OCI-LY7 (cell line): ENCODE measurements around the gene ASB10. TPM values are rescaled to one million over a fixed set of nuclear protein-coding genes. Genes with fewer than 3 reads are reported as not detected.

Experiments
- BruUV-seq: library from RNA; stranded (reverse); fragments of 400-500 nt; replicated peaks from 2 replicates; lab custom pipeline; 2021; lab: Mats Ljungman, UMichigan
- CTCF ChIA-PET: fragments of 300-600 bp; sonication (Branson Sonifier 250); formaldehyde crosslinking; loops from one replicate; lab custom pipeline; 2022; ENCODE audit warnings: antibody characterized with exemption; ENCODE audit not compliant: unreplicated experiment; lab: Charles Lee
- POLR2A ChIA-PET: fragments of 300-600 bp; sonication (Branson Sonifier 250); formaldehyde crosslinking; loops from one replicate; lab custom pipeline; 2022; ENCODE audit warnings: antibody characterized with exemption; lab: Charles Lee
- DNase-seq: peaks from one replicate; pipeline ENCODE4 v3.0.0-alpha.2; 2015; ENCODE audit warnings: low spot score
- H2AFZ ChIP-seq: fragments of 200-600 bp; sonication (generic), shearing (Covaris generic); 2 replicates; pipeline ENCODE4 v1.6.1; 2014; ENCODE audit warnings: mild to moderate bottlenecking, antibody characterized with exemption, low read length, moderate library complexity
- H3K27ac ChIP-seq: fragments of 200-600 bp; sonication (generic); 2 replicates; pipeline ENCODE4 v1.5.1; 2014; ENCODE audit warnings: mixed run types, low read depth, mild to moderate bottlenecking, moderate library complexity, low read length, inconsistent platforms; ENCODE audit not compliant: poor library complexity, severe bottlenecking
- H3K36me3 ChIP-seq: fragments of 200-600 bp; sonication (generic); 2 replicates; pipeline ENCODE4 v1.6.1; 2014; ENCODE audit warnings: mild to moderate bottlenecking, antibody characterized with exemption, low read length, moderate library complexity, mixed read lengths; ENCODE audit not compliant: insufficient read depth
- H3K4me1 ChIP-seq: fragments of 200-600 bp; sonication (generic); 2 replicates; pipeline ENCODE4 v1.5.1; 2014; ENCODE audit warnings: mild to moderate bottlenecking, low read length; ENCODE audit not compliant: insufficient read depth, poor library complexity, severe bottlenecking
- H3K4me2 ChIP-seq: fragments of 200-600 bp; sonication (generic); 2 replicates; pipeline ENCODE4 v1.6.1; 2014; ENCODE audit warnings: mild to moderate bottlenecking, low read length
- H3K4me3 ChIP-seq: fragments of 200-600 bp; sonication (generic); 2 replicates; pipeline ENCODE4 v1.5.1; 2014; ENCODE audit warnings: mild to moderate bottlenecking, low read depth, low read length; ENCODE audit not compliant: poor library complexity, severe bottlenecking
- H3K79me2 ChIP-seq: fragments of 200-600 bp; sonication (generic); 2 replicates; pipeline ENCODE4 v1.6.1; 2016; ENCODE audit warnings: low read depth, mild to moderate bottlenecking, low read length, moderate library complexity, mixed read lengths; ENCODE audit not compliant: insufficient read depth
- H3K9me2 ChIP-seq: fragments of 200-600 bp; sonication (generic); 2 replicates; pipeline ENCODE4 v1.6.1; 2016; ENCODE audit warnings: mild to moderate bottlenecking, low read length, mixed read lengths; ENCODE audit not compliant: insufficient read depth
- H3K9me3 ChIP-seq: fragments of 200-600 bp; sonication (generic); 2 replicates; pipeline ENCODE4 v1.6.1; 2014; ENCODE audit warnings: mild to moderate bottlenecking, mixed run types, low read length, mixed read lengths
- H4K20me1 ChIP-seq: fragments of 200-600 bp; sonication (generic); 2 replicates; pipeline ENCODE4 v1.6.1; 2014; ENCODE audit warnings: mild to moderate bottlenecking, antibody characterized with exemption, low read length, moderate library complexity, mixed read lengths; ENCODE audit not compliant: insufficient read depth
- EZH2phosphoT487 ChIP-seq: fragments of 200-600 bp; sonication (generic); IDR thresholded peaks from 2 replicates; pipeline ENCODE4 v1.6.1; 2018; ENCODE audit warnings: low read depth, borderline replicate concordance, mild to moderate bottlenecking, mixed run types, antibody characterized with exemption, low read length, moderate library complexity, mixed read lengths
- intact Hi-C: fragments of 100-400 bp; cut with micrococcal nuclease; formaldehyde crosslinking; loops from one replicate; pipeline ENCODE4 v1.10.0; 2022; ENCODE audit not compliant: unreplicated experiment
- total RNA-seq, 2 experiments: library from RNA; depleted of rRNA in 1 of 2; stranded (reverse); fragments of >200 nt in 1 of 2; shearing (Covaris generic) in 1 of 2; gene quantifications; 2 replicates each; pipeline ENCODE4 v1.2.3, GENCODE V29; 2014 to 2022
- TF ChIP-seq, protein P1 (sequence below): fragments of 200-600 bp; sonication (generic); conservative IDR thresholded peaks from 2 replicates; pipeline ENCODE4 v1.5.1; 2014; ENCODE audit warnings: mild to moderate bottlenecking, antibody characterized with exemption, low read length, moderate library complexity, mixed read lengths

Gene ASB10
- total RNA-seq, 2 experiments from 2014 or later, result not detected

DNA sequence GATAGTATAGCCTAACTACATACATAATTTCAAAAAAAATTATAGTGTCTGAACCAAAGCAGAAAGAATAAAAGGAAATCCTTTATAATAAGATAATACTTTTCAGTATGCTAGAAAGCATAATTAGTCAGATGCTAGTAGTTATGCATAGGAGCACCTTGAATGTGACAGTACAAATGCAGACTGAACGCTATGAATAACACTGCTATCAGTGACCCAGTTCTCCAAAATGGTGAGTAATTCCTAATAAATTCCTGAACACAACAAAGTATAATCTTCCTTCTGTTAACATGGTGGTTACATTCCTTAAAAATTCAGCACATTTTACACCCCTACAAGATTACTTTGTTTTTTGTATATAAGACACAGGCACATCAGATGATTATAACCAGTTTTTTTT lies 44.0 kb upstream of the ASB10 start:
- peaks cover 27% of the 10 kb centered on the region for H3K4me1 ChIP-seq
- BruUV-seq, result no TSS peak
- peak overlapping the region; percentile 95 for H3K4me2 ChIP-seq
- no peaks in the 10 kb centered on the region for H3K9me3 ChIP-seq
- TF ChIP-seq, protein P1, sequence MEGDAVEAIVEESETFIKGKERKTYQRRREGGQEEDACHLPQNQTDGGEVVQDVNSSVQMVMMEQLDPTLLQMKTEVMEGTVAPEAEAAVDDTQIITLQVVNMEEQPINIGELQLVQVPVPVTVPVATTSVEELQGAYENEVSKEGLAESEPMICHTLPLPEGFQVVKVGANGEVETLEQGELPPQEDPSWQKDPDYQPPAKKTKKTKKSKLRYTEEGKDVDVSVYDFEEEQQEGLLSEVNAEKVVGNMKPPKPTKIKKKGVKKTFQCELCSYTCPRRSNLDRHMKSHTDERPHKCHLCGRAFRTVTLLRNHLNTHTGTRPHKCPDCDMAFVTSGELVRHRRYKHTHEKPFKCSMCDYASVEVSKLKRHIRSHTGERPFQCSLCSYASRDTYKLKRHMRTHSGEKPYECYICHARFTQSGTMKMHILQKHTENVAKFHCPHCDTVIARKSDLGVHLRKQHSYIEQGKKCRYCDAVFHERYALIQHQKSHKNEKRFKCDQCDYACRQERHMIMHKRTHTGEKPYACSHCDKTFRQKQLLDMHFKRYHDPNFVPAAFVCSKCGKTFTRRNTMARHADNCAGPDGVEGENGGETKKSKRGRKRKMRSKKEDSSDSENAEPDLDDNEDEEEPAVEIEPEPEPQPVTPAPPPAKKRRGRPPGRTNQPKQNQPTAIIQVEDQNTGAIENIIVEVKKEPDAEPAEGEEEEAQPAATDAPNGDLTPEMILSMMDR, result no peak
- no peak for TF ChIP-seq EZH2phosphoT487
- H2AFZ ChIP-seq, result peak overlapping the region; percentile 93; the same call in 1 of the 2 replicates
- H3K4me3 ChIP-seq, result peak overlapping the region; percentile 86
- no peaks in the 10 kb centered on the region for H4K20me1 ChIP-seq
- H3K9me2 ChIP-seq, result no peaks in the 10 kb centered on the region
- no peak overlapping the region for H3K27ac ChIP-seq
- H3K79me2 ChIP-seq, result peaks cover 22% of the 10 kb centered on the region
- CTCF ChIA-PET, result no interaction called here
- no peak for DNase-seq
- peaks cover 11% of the 10 kb centered on the region; the same call in 1 of the 2 replicates for H3K36me3 ChIP-seq
- intact Hi-C loops, result loop anchor here (10.0 kb wide), 1 partner anchor 1606 kb away; no protein-coding TSS in a partner anchor
- POLR2A ChIA-PET, result no interaction called here

DNA sequence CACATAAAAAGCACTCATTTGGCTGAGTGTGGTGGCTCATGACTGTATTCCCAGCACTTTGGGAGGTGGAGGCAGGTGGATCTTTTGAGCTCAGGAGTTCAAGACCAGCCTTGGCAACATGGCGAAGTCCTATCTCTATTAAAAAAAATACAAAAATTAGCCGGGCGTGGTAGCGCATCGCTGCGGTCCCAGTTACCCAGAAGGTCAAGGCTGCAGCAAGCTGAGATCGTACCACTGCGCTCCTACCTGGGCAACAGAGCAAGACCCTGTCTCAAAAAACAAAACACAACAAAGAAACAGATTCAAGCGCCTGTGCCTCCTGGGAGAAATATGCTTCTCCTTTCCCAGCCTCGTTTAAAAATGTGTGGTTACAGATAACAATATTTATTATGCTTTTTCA lies 42.2 kb upstream of the ASB10 start:
- Histone ChIP-seq H3K4me1 (peaks cover 39% of the 10 kb centered on the region), H3K4me3 (no peak overlapping the region), H3K4me2 (no peak overlapping the region), H4K20me1 (peaks cover 4% of the 10 kb centered on the region; the same call in 1 of the 2 replicates), H3K27ac (no peak overlapping the region), H3K79me2 (peaks cover 35% of the 10 kb centered on the region), H3K9me2 (no peaks in the 10 kb centered on the region), H3K9me3 (no peaks in the 10 kb centered on the region), H2AFZ (no peak overlapping the region), H3K36me3 (peaks cover 16% of the 10 kb centered on the region)
- BruUV-seq, result no TSS peak
- DNase-seq, result no peak
- ChIA-PET POLR2A (no interaction called here), CTCF (no interaction called here)
- TF ChIP-seq, protein P1, result no peak
- TF ChIP-seq EZH2phosphoT487, result no peak
- intact Hi-C loops, result loop anchor here (5.0 kb wide), 1 partner anchor 147 kb away; the partner anchor contains the start of genes FASTK and TMUB1
